ENCODE results near the gene SEC24A.
"Not testable (repeated sequence)": the region's sequence is repeated elsewhere in the genome, so short reads cannot be mapped to it uniquely, and the experiment has no call there.

Gene SEC24A

DNA sequence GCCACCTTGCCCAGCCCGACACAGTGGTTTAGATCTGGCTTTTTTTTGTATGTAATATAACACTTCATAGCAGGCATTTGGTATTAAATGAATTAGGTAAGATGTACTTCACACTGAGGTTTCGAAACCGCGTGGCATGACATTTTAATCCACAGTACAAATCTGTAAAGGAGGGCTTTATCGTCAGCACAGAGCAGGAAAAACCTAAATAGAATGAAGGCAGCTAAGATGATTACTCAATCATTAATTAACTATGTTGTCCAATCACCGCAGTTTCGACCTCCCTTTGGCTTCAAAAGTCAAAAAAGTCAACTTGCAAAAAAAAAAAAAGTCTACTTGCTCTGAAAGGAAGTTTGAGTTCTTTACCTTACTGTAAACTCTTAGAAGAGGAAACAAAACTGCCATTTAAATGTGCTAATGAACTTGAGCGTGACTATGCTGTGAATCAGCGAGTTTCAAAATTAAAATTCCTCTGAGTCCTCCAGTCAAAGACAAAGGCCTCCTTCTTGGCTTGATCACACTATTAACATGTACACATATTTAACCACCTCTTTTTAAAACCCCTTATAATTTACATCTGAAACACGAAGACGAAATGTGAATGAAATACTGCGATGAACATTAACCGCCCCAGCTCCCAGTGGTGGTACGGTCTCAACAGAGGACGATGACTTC is 698 bp upstream of the SEC24A start:
- Histone ChIP-seq H3K27me3 (replicated peaks in 2 of 5; ENCODE audit: control insufficient read depth in 4 of 5, insufficient read depth in 5 of 5, low read length in 4 of 5) (no peaks in the 10 kb centered on the region), H3K4me3 (ENCODE audit: control insufficient read depth in 1 of 7, extremely low read depth in 1 of 7, insufficient read depth in 4 of 7, low read depth in 2 of 7, low read length in 6 of 7) (peak overlapping the region; percentile 60 to 99 (median 94)), H3K4me1 (ENCODE audit: control extremely low read depth in 1 of 4, control insufficient read depth in 4 of 4, insufficient read depth in 4 of 4, low read length in 3 of 4) (peaks cover 6 to 26% (median 15%) of the 10 kb centered on the region in 4 experiments), H3K27ac (ENCODE audit: insufficient read depth in 1 of 2, low read depth in 1 of 2, low read length in 2 of 2, poor library complexity in 1 of 2, severe bottlenecking in 2 of 2) (peak overlapping the region; percentile 98), H3K9me3 (ENCODE audit: control extremely low read depth in 1 of 5, control insufficient read depth in 4 of 5, insufficient read depth in 2 of 5, low read depth in 1 of 5, low read length in 4 of 5) (no peaks in the 10 kb centered on the region), H3K36me3 (ENCODE audit: control insufficient read depth in 4 of 4, insufficient read depth in 4 of 4, low read length in 3 of 4) (no peaks in the 10 kb centered on the region)
- peak; percentile 65 to 84 (median 78) for DNase-seq
- POLR2A ChIA-PET: interaction anchor here (0.8 to 1.6 kb wide), 4 partner anchors 12 to 27 kb away, joined by 3 to 12 read pairs (median 6); partner anchors contain the start of gene SAR1B
- 0% methylated on average over 10 of the region's 15 CpGs for WGBS (ENCODE audit: insufficient coverage)
- CTCF ChIA-PET: interaction anchor here (0.8 to 1.3 kb wide), 4 partner anchors 10 to 20 kb away, joined by 3 to 4 read pairs (median 4); no protein-coding TSS in a partner anchor

DNA sequence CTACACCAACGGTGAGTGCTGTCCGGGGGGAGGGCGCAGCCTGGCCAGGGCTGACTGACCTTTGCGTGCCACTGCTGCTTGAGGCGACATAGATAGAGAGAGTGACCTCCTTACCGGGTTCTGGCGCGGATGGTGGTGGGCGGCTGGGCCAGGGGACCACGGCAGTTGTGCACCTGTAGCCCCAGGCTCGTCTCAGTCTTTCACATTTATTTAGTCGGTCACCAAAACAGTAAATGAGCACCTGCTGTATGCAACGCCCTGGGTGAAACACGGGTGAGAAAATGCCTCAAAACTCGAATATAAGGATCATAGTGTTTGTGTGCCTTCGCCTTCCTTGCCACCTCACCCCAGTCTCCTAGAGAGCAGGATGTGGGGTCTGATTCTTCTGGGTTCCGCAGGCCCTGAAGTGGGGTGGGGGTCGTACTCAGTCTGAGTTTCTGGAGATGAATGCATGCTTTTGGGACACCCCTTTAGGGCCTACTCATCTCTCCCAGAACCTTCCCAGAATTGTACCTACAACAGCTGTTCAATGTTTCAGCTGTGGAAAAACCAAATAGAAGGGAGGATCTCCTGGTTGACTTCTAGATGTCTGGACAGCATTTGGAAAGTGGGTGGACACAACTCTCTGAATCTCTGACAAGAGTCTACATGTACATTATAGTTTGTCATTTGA is 714 bp downstream of the SEC24A start:
- Histone ChIP-seq H3K36me3 (ENCODE audit: control insufficient read depth in 4 of 4, insufficient read depth in 4 of 4, low read length in 3 of 4) (peaks cover 0 to 2% (median 0%) of the 10 kb centered on the region in 4 experiments), H3K27ac (ENCODE audit: insufficient read depth in 1 of 2, low read depth in 1 of 2, low read length in 2 of 2, poor library complexity in 1 of 2, severe bottlenecking in 2 of 2) (peak overlapping the region; percentile 98), H3K27me3 (replicated peaks in 2 of 5; ENCODE audit: control insufficient read depth in 4 of 5, insufficient read depth in 5 of 5, low read length in 4 of 5) (no peaks in the 10 kb centered on the region), H3K9me3 (ENCODE audit: control extremely low read depth in 1 of 5, control insufficient read depth in 4 of 5, insufficient read depth in 2 of 5, low read depth in 1 of 5, low read length in 4 of 5) (no peaks in the 10 kb centered on the region), H3K4me3 (ENCODE audit: control insufficient read depth in 1 of 7, extremely low read depth in 1 of 7, insufficient read depth in 4 of 7, low read depth in 2 of 7, low read length in 6 of 7) (peak overlapping the region; percentile 60 to 99 (median 94)), H3K4me1 (ENCODE audit: control extremely low read depth in 1 of 4, control insufficient read depth in 4 of 4, insufficient read depth in 4 of 4, low read length in 3 of 4) (peaks cover 6 to 26% (median 15%) of the 10 kb centered on the region in 4 experiments)
- CTCF ChIA-PET: no interaction called here
- POLR2A ChIA-PET: interaction anchor here (1.6 kb wide), 2 partner anchors 14 to 17 kb away, joined by 9 to 12 read pairs; partner anchors contain the start of gene SAR1B
- DNase-seq: peak in 1 of 3 donors; percentile 12
- WGBS (ENCODE audit: insufficient coverage): 0% methylated on average over 10 of the region's 18 CpGs

DNA sequence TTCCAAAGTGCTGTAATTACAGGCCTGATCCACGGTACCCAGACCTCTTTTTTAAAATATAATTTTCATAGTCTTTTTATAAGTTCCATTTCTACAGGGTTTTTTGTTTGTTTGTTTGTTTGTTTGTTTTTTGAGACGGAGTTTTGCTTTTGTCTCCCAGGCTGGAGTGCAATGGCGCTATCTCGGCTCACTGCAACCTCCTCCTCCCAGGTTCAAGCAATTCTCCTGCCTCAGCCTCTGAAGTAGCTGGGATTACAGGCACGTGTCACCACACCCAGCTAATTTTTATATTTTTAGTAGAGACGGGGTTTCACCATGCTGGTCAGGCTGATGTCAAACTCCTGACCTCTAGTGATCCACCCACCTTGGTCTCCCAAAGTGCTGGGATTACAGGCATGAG is 2.1 kb downstream of the SEC24A start:
- H3K4me3 ChIP-seq (ENCODE audit: control insufficient read depth in 1 of 7, extremely low read depth in 1 of 7, insufficient read depth in 4 of 7, low read depth in 2 of 7, low read length in 6 of 7); POLR2A ChIA-PET; DNase-seq; H3K9me3 ChIP-seq (ENCODE audit: control extremely low read depth in 1 of 5, control insufficient read depth in 4 of 5, insufficient read depth in 2 of 5, low read depth in 1 of 5, low read length in 4 of 5); H3K27me3 ChIP-seq (replicated peaks in 2 of 5; ENCODE audit: control insufficient read depth in 4 of 5, insufficient read depth in 5 of 5, low read length in 4 of 5); CTCF ChIA-PET; H3K27ac ChIP-seq (ENCODE audit: insufficient read depth in 1 of 2, low read depth in 1 of 2, low read length in 2 of 2, poor library complexity in 1 of 2, severe bottlenecking in 2 of 2); H3K36me3 ChIP-seq (ENCODE audit: control insufficient read depth in 4 of 4, insufficient read depth in 4 of 4, low read length in 3 of 4): not testable (repeated sequence)
- H3K4me1 ChIP-seq (ENCODE audit: control extremely low read depth in 1 of 4, control insufficient read depth in 4 of 4, insufficient read depth in 4 of 4, low read length in 3 of 4): peaks cover 6 to 26% (median 15%) of the 10 kb centered on the region in 4 experiments
- 100% methylated on average over 4 of the region's 6 CpGs for WGBS (ENCODE audit: insufficient coverage)

DNA sequence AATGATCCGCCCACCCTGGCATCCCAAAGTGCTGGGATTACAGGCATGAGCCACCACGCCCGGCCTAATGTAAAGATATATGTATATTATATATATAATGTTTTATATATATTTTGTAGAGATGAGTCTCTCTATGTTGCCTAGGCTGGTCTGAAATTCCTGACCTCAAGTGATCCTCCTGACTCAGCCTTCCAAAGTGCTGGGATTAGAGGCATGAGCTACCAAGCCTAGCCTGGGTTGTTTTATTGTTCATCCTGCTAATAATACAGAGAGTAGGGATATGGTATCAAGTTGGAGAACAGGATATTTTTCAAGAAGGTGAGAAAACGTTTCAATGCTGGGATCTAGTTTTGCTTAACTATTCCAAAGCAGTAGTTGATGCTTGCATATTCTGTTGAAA is 2.9 kb downstream of the SEC24A start:
- no peak for DNase-seq
- WGBS (ENCODE audit: insufficient coverage): 80% methylated on average over 1 of the region's 4 CpGs
- Histone ChIP-seq H3K27me3 (replicated peaks in 2 of 5; ENCODE audit: control insufficient read depth in 4 of 5, insufficient read depth in 5 of 5, low read length in 4 of 5) (no peaks in the 10 kb centered on the region), H3K27ac (ENCODE audit: insufficient read depth in 1 of 2, low read depth in 1 of 2, low read length in 2 of 2, poor library complexity in 1 of 2, severe bottlenecking in 2 of 2) (no peak overlapping the region), H3K9me3 (ENCODE audit: control extremely low read depth in 1 of 5, control insufficient read depth in 4 of 5, insufficient read depth in 2 of 5, low read depth in 1 of 5, low read length in 4 of 5) (no peaks in the 10 kb centered on the region), H3K36me3 (ENCODE audit: control insufficient read depth in 4 of 4, insufficient read depth in 4 of 4, low read length in 3 of 4) (peaks cover 0 to 2% (median under 1%) of the 10 kb centered on the region in 4 experiments), H3K4me1 (ENCODE audit: control extremely low read depth in 1 of 4, control insufficient read depth in 4 of 4, insufficient read depth in 4 of 4, low read length in 3 of 4) (peaks cover 6 to 26% (median 15%) of the 10 kb centered on the region in 4 experiments), H3K4me3 (ENCODE audit: control insufficient read depth in 1 of 7, extremely low read depth in 1 of 7, insufficient read depth in 4 of 7, low read depth in 2 of 7, low read length in 6 of 7) (no peak overlapping the region)
- CTCF ChIA-PET: no interaction called here
- POLR2A ChIA-PET: no interaction called here

DNA sequence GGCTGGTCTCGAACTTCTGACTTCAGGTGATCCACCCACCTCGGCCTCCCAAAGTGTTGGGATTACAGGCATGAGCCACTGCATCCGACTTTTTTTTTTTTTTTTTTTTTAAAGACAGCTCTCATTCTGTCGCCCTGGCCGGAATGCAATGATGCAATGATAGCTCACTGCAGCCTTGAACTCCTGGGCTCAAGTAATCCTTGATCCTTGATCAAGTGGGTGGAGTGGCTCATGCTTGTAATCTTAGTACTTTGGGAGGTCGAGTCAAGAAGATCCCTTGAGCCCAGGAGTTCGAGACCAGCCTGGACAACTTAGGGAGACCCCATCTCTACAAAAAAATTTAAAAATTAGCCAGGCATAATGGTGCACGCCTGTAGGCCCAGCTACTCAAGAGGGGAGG is 8.1 kb downstream of the SEC24A start:
- Histone ChIP-seq H3K27me3 (replicated peaks in 2 of 5; ENCODE audit: control insufficient read depth in 4 of 5, insufficient read depth in 5 of 5, low read length in 4 of 5) (no peaks in the 10 kb centered on the region), H3K4me1 (ENCODE audit: control extremely low read depth in 1 of 4, control insufficient read depth in 4 of 4, insufficient read depth in 4 of 4, low read length in 3 of 4) (no peaks in the 10 kb centered on the region), H3K4me3 (ENCODE audit: control insufficient read depth in 1 of 7, extremely low read depth in 1 of 7, insufficient read depth in 4 of 7, low read depth in 2 of 7, low read length in 6 of 7) (no peak overlapping the region), H3K36me3 (ENCODE audit: control insufficient read depth in 4 of 4, insufficient read depth in 4 of 4, low read length in 3 of 4) (peaks cover 4 to 9% (median 8%) of the 10 kb centered on the region in 4 experiments), H3K27ac (ENCODE audit: insufficient read depth in 1 of 2, low read depth in 1 of 2, low read length in 2 of 2, poor library complexity in 1 of 2, severe bottlenecking in 2 of 2) (no peak overlapping the region), H3K9me3 (ENCODE audit: control extremely low read depth in 1 of 5, control insufficient read depth in 4 of 5, insufficient read depth in 2 of 5, low read depth in 1 of 5, low read length in 4 of 5) (no peaks in the 10 kb centered on the region)
- ChIA-PET POLR2A (no interaction called here), CTCF (no interaction called here)
- WGBS (ENCODE audit: insufficient coverage): 98% methylated on average over 6 of the region's 8 CpGs
- DNase-seq: no peak

DNA sequence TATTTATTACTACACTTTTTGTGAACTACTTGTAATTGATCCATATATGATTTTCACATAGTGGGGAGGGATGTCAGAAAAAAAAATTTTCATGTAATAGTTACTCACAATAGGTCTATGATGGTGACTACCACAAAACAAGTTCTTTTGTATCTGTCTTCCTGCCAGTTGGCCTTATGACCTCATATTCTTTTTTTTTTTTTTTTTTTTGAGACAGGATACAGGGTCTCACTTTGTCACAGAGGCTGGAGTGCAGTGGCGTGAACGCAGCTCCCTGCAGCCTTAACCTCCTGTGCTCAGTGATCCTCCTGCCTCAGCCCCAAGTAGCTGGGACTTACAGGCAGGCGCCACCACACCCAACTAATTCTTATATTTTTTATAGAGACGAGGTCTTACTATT is 10.9 kb downstream of the SEC24A start:
- H3K4me1 ChIP-seq (ENCODE audit: control extremely low read depth in 1 of 4, control insufficient read depth in 4 of 4, insufficient read depth in 4 of 4, low read length in 3 of 4): no peaks in the 10 kb centered on the region
- no peaks in the 10 kb centered on the region for H3K27me3 ChIP-seq (replicated peaks in 2 of 5; ENCODE audit: control insufficient read depth in 4 of 5, insufficient read depth in 5 of 5, low read length in 4 of 5)
- no peak overlapping the region for H3K4me3 ChIP-seq (ENCODE audit: control insufficient read depth in 1 of 7, extremely low read depth in 1 of 7, insufficient read depth in 4 of 7, low read depth in 2 of 7, low read length in 6 of 7)
- no peak overlapping the region for H3K27ac ChIP-seq (ENCODE audit: insufficient read depth in 1 of 2, low read depth in 1 of 2, low read length in 2 of 2, poor library complexity in 1 of 2, severe bottlenecking in 2 of 2)
- DNase-seq: peak in 1 of 3 donors; percentile 15
- H3K36me3 ChIP-seq (ENCODE audit: control insufficient read depth in 4 of 4, insufficient read depth in 4 of 4, low read length in 3 of 4): peaks cover 8 to 19% (median 13%) of the 10 kb centered on the region in 4 experiments
- WGBS (ENCODE audit: insufficient coverage): no CpG with 5 or more reads among the region's 4 CpGs
- POLR2A ChIA-PET: interaction anchor here (1.6 kb wide), 1 partner anchor 11 kb away, joined by 3 read pairs; the partner anchor contains the start of gene SEC24A
- H3K9me3 ChIP-seq (ENCODE audit: control extremely low read depth in 1 of 5, control insufficient read depth in 4 of 5, insufficient read depth in 2 of 5, low read depth in 1 of 5, low read length in 4 of 5): no peaks in the 10 kb centered on the region
- CTCF ChIA-PET: no interaction called here

DNA sequence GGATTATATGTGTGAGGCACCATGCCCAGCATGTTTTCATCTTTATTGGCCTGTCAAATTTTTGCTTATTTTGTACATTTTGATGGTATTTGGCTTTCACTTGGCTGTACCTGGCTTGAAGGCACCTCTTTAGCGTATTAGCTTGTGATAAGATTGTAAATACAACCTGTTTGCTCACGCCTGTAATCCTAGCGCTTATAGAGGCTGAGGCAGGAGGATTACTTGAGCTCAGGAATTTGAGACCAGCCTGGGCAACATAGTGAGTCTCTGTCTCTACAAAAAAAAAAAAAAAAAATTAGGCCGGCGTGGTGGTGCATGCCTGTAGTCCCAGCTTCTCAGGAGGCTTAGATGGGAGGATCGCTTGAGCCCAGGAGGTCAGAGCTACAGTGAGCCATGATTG is 11.3 kb downstream of the SEC24A start:
- CTCF ChIA-PET: no interaction called here
- H3K9me3 ChIP-seq (ENCODE audit: control extremely low read depth in 1 of 5, control insufficient read depth in 4 of 5, insufficient read depth in 2 of 5, low read depth in 1 of 5, low read length in 4 of 5): no peaks in the 10 kb centered on the region
- POLR2A ChIA-PET: interaction anchor here (1.6 kb wide), 1 partner anchor 11 kb away, joined by 3 read pairs; the partner anchor contains the start of gene SEC24A
- no peak for DNase-seq
- H3K36me3 ChIP-seq (ENCODE audit: control insufficient read depth in 4 of 4, insufficient read depth in 4 of 4, low read length in 3 of 4): peaks cover 9 to 19% (median 12%) of the 10 kb centered on the region in 4 experiments
- 100% methylated on average over 4 of the region's 6 CpGs for WGBS (ENCODE audit: insufficient coverage)
- no peak overlapping the region for H3K4me3 ChIP-seq (ENCODE audit: control insufficient read depth in 1 of 7, extremely low read depth in 1 of 7, insufficient read depth in 4 of 7, low read depth in 2 of 7, low read length in 6 of 7)
- H3K4me1 ChIP-seq (ENCODE audit: control extremely low read depth in 1 of 4, control insufficient read depth in 4 of 4, insufficient read depth in 4 of 4, low read length in 3 of 4): no peaks in the 10 kb centered on the region
- no peak overlapping the region for H3K27ac ChIP-seq (ENCODE audit: insufficient read depth in 1 of 2, low read depth in 1 of 2, low read length in 2 of 2, poor library complexity in 1 of 2, severe bottlenecking in 2 of 2)
- H3K27me3 ChIP-seq (replicated peaks in 2 of 5; ENCODE audit: control insufficient read depth in 4 of 5, insufficient read depth in 5 of 5, low read length in 4 of 5): no peaks in the 10 kb centered on the region
